HepG2 (cell line): ENCODE measurements around the gene VPS29. TPM values are rescaled to one million over a fixed set of nuclear protein-coding genes. Genes with fewer than 3 reads are reported as not detected.
A peak's percentile ranks its signal among the peaks of the same experiment; 100 is the strongest.

ENCODE experiments used
- AHR ChIP-seq: IDR thresholded peaks from 2 replicates; pipeline ENCODE4 v1.6.1; 2018; ENCODE audit warnings: missing genetic modification reagents, missing compliant biosample characterization
- IRF2 ChIP-seq: IDR thresholded peaks from 2 replicates; pipeline ENCODE4 v1.6.1; 2018; ENCODE audit warnings: missing genetic modification reagents, missing compliant biosample characterization
- KLF12 ChIP-seq: sonication (generic); formaldehyde crosslinking; IDR thresholded peaks from 2 replicates; pipeline ENCODE4 v1.4.0; 2020; ENCODE audit warnings: missing genetic modification reagents, borderline replicate concordance
- YY1 ChIP-seq: IDR thresholded peaks from 2 replicates; pipeline ENCODE4 v1.6.1; 2011; ENCODE audit warnings: low read length, low read depth, moderate library complexity, mild to moderate bottlenecking; ENCODE audit not compliant: insufficient read depth, insufficient replicate concordance
- ZNF432 ChIP-seq: sonication (generic); formaldehyde crosslinking; IDR thresholded peaks from 2 replicates; pipeline ENCODE4 v1.5.0; 2020; ENCODE audit warnings: missing genetic modification reagents, mild to moderate bottlenecking, borderline replicate concordance
- ZSCAN30 ChIP-seq: sonication (generic); formaldehyde crosslinking; IDR thresholded peaks from 2 replicates; pipeline ENCODE4 v1.5.0; 2020; ENCODE audit warnings: mild to moderate bottlenecking, missing genetic modification reagents
- polyA plus RNA-seq, 8 experiments: library from polyadenylated mRNA; depleted of rRNA in 3 of 8; stranded (reverse) in 7 of 8; unstranded in 1 of 8; fragments of >200 nt; fragmentation: Illumina TruSeq in 4 of 8; extraction: Trizol in 4 of 8; gene quantifications; 2 replicates each; pipeline versions ENCODE4 v1.2.1 to v1.2.3, GENCODE V29; 2011 to 2016; ENCODE audit warnings: low read depth in 4 of 8, missing spikeins in 1 of 8, mixed read lengths in 1 of 8; ENCODE audit not compliant: insufficient read depth in 1 of 8
- total RNA-seq, 5 experiments: library from RNA; depleted of rRNA; stranded (reverse); fragments of >200 nt; fragmentation: Illumina TruSeq; extraction: Trizol; gene quantifications; 2 replicates each; pipeline ENCODE4 v1.2.3, GENCODE V29; 2016; ENCODE audit warnings: low read depth in 1 of 5
- TF ChIP-seq, protein P1 (sequence below): sonication (generic); formaldehyde crosslinking; IDR thresholded peaks from 2 replicates; pipeline ENCODE4 v1.8.1; 2023; ENCODE audit warnings: mild to moderate bottlenecking, missing genetic modification reagents
- TF ChIP-seq, protein P2 (sequence below): sonication (generic); formaldehyde crosslinking; IDR thresholded peaks from 2 replicates; pipeline ENCODE4 v1.5.0; 2020; ENCODE audit warnings: mild to moderate bottlenecking, low read depth, missing genetic modification reagents, borderline replicate concordance
- TF ChIP-seq, protein P3 (sequence below): fragments of 450-650 bp; IDR thresholded peaks from 2 replicates; pipeline ENCODE4 v1.6.1; 2017; ENCODE audit warnings: mild to moderate bottlenecking
- TF ChIP-seq, protein P4 (sequence below): sonication (generic); formaldehyde crosslinking; IDR thresholded peaks from 2 replicates; pipeline ENCODE4 v1.8.0; 2022; ENCODE audit warnings: mild to moderate bottlenecking, missing genetic modification reagents, moderate library complexity
- TF ChIP-seq, protein P5 (sequence below): sonication (generic); formaldehyde crosslinking; IDR thresholded peaks from 2 replicates; pipeline ENCODE4 v1.5.0; 2020; ENCODE audit warnings: missing genetic modification reagents
- TF ChIP-seq, protein P6 (sequence below): sonication (generic); formaldehyde crosslinking; IDR thresholded peaks from 2 replicates; pipeline ENCODE4 v1.5.0; 2020; ENCODE audit warnings: missing genetic modification reagents
- TF ChIP-seq, protein P7 (sequence below): sonication (generic); formaldehyde crosslinking; IDR thresholded peaks from 2 replicates; pipeline ENCODE4 v1.4.0; 2020; ENCODE audit warnings: missing genetic modification reagents
- TF ChIP-seq, protein P8 (sequence below): IDR thresholded peaks from 2 replicates; pipeline ENCODE4 v1.6.1; 2016; ENCODE audit warnings: missing genetic modification reagents, missing compliant biosample characterization

VPS29 gene
- total and polyA plus RNA-seq, 2 of the 13 experiments (the other 11 are each of a cell fraction or from before 2014, with no cell fraction given) = 107 to 114 TPM

DNA sequence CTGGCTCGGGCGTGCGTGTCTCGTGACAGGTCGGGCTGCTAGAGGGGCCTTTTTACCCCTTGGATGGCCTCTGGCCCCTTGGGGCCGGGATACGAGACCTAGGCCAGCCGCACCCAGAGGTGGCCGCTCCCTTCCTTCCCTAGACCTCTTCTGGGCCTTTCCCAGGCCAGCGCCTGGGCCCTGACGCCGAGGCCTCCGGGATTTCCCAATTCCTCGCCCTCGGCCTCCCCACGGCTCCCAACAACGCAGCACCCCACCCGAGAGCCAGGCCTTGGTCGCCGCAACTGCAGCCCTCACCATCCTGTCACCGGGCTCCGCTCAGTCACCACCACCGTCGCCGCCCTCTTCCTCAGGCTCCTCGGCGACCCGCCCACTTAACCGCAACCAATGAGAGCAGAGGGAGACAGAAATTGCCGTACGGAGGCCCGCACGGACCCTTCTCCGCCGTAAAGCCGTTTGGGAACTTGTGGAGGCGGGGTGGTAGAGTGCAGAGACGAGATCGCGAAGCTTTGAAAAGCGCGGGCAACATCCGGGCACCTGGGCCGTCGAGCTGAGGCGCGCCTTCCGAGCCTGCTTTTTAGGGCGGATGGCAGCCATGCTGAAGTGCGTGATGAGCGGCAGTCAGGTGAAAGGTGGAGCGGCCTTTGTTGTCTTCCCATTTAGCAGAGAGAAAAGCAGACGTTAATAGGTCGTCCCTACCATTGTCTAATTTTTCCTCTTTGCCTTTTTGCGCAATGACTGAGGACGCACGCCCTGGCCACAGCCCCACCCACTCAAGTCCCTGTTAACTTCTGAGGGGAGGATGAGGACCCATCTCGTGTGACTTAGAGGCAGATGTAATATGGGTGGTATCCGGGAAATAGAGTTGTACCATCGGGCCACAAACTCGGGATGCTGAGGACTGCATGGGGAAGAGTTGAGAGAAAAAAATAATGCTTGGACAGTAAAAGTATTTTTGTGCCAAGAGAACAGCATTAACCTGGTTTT, at the start of gene VPS29, which contains the start of gene RAD9B (continued):
- TF ChIP-seq, protein P1, sequence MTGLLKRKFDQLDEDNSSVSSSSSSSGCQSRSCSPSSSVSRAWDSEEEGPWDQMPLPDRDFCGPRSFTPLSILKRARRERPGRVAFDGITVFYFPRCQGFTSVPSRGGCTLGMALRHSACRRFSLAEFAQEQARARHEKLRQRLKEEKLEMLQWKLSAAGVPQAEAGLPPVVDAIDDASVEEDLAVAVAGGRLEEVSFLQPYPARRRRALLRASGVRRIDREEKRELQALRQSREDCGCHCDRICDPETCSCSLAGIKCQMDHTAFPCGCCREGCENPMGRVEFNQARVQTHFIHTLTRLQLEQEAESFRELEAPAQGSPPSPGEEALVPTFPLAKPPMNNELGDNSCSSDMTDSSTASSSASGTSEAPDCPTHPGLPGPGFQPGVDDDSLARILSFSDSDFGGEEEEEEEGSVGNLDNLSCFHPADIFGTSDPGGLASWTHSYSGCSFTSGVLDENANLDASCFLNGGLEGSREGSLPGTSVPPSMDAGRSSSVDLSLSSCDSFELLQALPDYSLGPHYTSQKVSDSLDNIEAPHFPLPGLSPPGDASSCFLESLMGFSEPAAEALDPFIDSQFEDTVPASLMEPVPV = peak; percentile 99
- TF ChIP-seq, protein P2, sequence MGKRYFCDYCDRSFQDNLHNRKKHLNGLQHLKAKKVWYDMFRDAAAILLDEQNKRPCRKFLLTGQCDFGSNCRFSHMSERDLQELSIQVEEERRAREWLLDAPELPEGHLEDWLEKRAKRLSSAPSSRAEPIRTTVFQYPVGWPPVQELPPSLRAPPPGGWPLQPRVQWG (CRISPR knock-in tag) = no peak
- TF ChIP-seq AHR (CRISPR knock-in tag) (peak; percentile 90), ZSCAN30 (CRISPR knock-in tag) (peak; percentile 85; the same call in 1 of the 2 replicates), ZNF432 (CRISPR knock-in tag) (no peak), YY1 (peak; percentile 77), KLF12 (CRISPR knock-in tag) (peak; percentile 87), IRF2 (peak; percentile 90)
- TF ChIP-seq, protein P3, sequence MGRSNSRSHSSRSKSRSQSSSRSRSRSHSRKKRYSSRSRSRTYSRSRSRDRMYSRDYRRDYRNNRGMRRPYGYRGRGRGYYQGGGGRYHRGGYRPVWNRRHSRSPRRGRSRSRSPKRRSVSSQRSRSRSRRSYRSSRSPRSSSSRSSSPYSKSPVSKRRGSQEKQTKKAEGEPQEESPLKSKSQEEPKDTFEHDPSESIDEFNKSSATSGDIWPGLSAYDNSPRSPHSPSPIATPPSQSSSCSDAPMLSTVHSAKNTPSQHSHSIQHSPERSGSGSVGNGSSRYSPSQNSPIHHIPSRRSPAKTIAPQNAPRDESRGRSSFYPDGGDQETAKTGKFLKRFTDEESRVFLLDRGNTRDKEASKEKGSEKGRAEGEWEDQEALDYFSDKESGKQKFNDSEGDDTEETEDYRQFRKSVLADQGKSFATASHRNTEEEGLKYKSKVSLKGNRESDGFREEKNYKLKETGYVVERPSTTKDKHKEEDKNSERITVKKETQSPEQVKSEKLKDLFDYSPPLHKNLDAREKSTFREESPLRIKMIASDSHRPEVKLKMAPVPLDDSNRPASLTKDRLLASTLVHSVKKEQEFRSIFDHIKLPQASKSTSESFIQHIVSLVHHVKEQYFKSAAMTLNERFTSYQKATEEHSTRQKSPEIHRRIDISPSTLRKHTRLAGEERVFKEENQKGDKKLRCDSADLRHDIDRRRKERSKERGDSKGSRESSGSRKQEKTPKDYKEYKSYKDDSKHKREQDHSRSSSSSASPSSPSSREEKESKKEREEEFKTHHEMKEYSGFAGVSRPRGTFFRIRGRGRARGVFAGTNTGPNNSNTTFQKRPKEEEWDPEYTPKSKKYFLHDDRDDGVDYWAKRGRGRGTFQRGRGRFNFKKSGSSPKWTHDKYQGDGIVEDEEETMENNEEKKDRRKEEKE = no peak
- TF ChIP-seq, protein P4, sequence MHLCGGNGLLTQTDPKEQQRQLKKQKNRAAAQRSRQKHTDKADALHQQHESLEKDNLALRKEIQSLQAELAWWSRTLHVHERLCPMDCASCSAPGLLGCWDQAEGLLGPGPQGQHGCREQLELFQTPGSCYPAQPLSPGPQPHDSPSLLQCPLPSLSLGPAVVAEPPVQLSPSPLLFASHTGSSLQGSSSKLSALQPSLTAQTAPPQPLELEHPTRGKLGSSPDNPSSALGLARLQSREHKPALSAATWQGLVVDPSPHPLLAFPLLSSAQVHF = peak; percentile 94; the same call in 1 of the 2 replicates
- TF ChIP-seq, protein P5, sequence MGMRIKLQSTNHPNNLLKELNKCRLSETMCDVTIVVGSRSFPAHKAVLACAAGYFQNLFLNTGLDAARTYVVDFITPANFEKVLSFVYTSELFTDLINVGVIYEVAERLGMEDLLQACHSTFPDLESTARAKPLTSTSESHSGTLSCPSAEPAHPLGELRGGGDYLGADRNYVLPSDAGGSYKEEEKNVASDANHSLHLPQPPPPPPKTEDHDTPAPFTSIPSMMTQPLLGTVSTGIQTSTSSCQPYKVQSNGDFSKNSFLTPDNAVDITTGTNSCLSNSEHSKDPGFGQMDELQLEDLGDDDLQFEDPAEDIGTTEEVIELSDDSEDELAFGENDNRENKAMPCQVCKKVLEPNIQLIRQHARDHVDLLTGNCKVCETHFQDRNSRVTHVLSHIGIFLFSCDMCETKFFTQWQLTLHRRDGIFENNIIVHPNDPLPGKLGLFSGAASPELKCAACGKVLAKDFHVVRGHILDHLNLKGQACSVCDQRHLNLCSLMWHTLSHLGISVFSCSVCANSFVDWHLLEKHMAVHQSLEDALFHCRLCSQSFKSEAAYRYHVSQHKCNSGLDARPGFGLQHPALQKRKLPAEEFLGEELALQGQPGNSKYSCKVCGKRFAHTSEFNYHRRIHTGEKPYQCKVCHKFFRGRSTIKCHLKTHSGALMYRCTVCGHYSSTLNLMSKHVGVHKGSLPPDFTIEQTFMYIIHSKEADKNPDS (CRISPR knock-in tag) = 0 out of 2 replicates have a peak, but pooled peaks have one; percentile 23
- TF ChIP-seq, protein P6, sequence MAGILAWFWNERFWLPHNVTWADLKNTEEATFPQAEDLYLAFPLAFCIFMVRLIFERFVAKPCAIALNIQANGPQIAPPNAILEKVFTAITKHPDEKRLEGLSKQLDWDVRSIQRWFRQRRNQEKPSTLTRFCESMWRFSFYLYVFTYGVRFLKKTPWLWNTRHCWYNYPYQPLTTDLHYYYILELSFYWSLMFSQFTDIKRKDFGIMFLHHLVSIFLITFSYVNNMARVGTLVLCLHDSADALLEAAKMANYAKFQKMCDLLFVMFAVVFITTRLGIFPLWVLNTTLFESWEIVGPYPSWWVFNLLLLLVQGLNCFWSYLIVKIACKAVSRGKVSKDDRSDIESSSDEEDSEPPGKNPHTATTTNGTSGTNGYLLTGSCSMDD (CRISPR knock-in tag) = no peak; the same call in 1 of the 2 replicates
- TF ChIP-seq, protein P7, sequence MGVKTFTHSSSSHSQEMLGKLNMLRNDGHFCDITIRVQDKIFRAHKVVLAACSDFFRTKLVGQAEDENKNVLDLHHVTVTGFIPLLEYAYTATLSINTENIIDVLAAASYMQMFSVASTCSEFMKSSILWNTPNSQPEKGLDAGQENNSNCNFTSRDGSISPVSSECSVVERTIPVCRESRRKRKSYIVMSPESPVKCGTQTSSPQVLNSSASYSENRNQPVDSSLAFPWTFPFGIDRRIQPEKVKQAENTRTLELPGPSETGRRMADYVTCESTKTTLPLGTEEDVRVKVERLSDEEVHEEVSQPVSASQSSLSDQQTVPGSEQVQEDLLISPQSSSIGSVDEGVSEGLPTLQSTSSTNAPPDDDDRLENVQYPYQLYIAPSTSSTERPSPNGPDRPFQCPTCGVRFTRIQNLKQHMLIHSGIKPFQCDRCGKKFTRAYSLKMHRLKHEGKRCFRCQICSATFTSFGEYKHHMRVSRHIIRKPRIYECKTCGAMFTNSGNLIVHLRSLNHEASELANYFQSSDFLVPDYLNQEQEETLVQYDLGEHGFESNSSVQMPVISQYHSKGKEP (CRISPR knock-in tag) = no peak
- TF ChIP-seq, protein P8, sequence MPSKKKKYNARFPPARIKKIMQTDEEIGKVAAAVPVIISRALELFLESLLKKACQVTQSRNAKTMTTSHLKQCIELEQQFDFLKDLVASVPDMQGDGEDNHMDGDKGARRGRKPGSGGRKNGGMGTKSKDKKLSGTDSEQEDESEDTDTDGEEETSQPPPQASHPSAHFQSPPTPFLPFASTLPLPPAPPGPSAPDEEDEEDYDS = peak; percentile 89
